Thyroid gland (tissue), 4 donors: Measurements from ENCODE around the gene CGRRF1.

Experiments used
- POLR2A ChIP-seq, 2 donors: fragments of 450-650 bp; IDR thresholded peaks; one replicate each; pipeline ENCODE4 v1.6.1; 2017; ENCODE audit warnings: antibody characterized with exemption in 2 of 2, mild to moderate bottlenecking in 2 of 2, moderate library complexity in 1 of 2
- TF ChIP-seq, protein P1 (sequence below), 6 experiments: fragments of 200-600 bp in 3 of 6; fragments of 450-650 bp in 3 of 6; sonication (generic) in 3 of 6; IDR thresholded peaks; one replicate each; pipeline ENCODE4 v1.5.1; 2016 to 2019; ENCODE audit warnings: antibody characterized with exemption in 6 of 6, mild to moderate bottlenecking in 2 of 6, inconsistent platforms in 1 of 6, moderate library complexity in 1 of 6

DNA sequence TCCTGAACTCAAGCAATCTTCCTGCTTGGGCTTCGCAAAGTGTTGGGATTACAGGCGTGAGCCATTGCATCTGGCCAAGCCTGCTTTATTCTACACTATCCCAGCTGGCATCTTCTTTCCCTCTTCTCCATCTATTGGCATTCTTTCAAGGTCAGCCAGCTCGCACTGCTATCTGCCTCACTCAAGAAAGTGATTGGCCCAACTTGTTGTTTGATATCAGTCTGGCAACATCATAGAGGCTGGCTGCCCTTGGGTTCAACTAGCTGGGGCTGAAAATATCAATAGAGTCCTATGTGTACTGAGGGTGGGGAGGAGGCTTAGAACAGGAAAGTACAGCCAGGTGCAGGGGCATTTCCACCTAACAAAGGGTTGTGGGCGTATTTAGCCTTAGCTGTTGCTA, 38.1 kb upstream of the CGRRF1 start:
- TF ChIP-seq, protein P1, sequence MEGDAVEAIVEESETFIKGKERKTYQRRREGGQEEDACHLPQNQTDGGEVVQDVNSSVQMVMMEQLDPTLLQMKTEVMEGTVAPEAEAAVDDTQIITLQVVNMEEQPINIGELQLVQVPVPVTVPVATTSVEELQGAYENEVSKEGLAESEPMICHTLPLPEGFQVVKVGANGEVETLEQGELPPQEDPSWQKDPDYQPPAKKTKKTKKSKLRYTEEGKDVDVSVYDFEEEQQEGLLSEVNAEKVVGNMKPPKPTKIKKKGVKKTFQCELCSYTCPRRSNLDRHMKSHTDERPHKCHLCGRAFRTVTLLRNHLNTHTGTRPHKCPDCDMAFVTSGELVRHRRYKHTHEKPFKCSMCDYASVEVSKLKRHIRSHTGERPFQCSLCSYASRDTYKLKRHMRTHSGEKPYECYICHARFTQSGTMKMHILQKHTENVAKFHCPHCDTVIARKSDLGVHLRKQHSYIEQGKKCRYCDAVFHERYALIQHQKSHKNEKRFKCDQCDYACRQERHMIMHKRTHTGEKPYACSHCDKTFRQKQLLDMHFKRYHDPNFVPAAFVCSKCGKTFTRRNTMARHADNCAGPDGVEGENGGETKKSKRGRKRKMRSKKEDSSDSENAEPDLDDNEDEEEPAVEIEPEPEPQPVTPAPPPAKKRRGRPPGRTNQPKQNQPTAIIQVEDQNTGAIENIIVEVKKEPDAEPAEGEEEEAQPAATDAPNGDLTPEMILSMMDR (IDR thresholded peaks at IDR 0.05) = no peak
- TF ChIP-seq POLR2A (IDR thresholded peaks at IDR 0.05) = no peak
